ENCODE measurements around the gene PKD1.
"Not testable (repeated sequence)": the region's sequence is repeated elsewhere in the genome, so short reads cannot be mapped to it uniquely, and the experiment has no call there.

The PKD1 gene

DNA sequence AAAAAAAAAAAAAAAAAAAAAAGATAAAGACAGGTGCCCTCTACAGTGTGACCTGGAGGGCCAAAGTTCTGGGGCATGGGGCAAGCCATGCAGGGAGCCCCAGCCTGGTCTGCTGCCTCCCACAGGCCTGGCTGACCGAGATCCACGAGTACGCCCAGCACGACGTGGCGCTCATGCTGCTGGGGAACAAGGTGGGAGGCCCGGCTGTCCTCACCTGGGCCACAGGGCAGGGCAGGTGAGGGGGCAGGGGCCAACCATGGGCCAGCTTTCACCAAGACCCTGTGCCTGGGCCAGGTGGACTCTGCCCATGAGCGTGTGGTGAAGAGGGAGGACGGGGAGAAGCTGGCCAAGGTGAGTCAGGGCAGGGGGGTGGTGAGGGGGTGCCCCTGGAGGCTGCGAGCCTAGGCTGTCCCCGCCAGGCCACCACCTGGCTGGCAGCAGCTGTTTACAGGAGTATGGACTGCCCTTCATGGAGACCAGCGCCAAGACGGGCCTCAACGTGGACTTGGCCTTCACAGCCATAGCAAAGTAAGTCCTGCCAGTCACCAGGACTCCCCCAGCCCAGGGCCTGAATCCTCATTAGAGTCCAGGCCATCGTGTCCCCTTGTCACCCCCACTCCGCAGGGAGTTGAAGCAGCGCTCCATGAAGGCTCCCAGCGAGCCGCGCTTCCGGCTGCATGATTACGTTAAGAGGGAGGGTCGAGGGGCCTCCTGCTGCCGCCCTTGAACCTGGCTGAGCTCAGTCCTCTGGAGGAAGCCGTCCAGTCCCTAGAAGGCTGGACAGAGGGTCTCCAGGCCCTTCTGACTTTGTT lies 17.2 kb upstream of the PKD1 start:
- peak overlapping the region; percentile 99 for H3K4me3 ChIP-seq (ENCODE audit: low read depth, low read length)

DNA sequence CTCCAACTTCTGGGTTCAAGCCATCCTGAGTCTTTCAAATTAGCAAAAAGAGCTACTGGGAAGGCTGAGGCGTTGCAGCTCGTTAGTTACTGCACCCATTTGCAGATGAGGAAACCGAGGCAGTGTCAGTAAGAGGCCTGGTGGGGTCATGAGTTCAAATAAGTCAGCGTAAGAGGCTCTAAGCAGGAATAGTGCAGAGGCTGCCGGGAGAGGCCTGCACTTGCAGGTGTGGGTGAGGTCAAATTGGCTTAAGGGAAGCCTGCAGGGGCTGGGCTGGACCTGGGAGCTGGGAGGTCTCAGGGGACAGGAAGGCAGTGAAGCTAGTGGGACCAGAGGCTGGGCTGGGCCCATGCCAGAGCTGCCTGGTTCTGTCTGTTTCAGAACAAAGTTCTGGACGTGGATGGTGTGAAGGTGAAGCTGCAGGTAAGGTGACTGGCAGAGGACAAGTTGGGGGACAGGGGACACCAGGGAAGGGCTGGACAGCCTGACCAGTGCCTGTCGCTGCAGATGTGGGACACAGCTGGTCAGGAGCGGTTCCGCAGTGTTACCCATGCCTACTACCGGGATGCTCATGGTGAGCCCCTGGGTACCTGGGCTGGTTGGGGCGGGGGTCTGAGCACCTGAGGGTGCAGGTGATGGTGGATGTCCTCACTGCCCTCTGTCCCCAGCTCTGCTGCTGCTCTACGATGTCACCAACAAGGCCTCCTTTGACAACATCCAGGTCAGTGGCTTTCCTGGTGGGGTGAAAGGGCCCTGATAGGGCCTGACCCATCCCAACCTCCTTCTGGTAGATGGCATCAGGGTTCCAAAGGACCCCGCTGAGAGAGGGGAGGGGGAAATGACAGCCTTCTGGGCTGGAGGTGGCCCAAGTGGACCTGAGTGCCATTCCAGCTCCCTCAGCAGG lies 15.7 kb upstream of the PKD1 start:
- H3K4me3 ChIP-seq (ENCODE audit: low read depth, low read length) = no peak overlapping the region

DNA sequence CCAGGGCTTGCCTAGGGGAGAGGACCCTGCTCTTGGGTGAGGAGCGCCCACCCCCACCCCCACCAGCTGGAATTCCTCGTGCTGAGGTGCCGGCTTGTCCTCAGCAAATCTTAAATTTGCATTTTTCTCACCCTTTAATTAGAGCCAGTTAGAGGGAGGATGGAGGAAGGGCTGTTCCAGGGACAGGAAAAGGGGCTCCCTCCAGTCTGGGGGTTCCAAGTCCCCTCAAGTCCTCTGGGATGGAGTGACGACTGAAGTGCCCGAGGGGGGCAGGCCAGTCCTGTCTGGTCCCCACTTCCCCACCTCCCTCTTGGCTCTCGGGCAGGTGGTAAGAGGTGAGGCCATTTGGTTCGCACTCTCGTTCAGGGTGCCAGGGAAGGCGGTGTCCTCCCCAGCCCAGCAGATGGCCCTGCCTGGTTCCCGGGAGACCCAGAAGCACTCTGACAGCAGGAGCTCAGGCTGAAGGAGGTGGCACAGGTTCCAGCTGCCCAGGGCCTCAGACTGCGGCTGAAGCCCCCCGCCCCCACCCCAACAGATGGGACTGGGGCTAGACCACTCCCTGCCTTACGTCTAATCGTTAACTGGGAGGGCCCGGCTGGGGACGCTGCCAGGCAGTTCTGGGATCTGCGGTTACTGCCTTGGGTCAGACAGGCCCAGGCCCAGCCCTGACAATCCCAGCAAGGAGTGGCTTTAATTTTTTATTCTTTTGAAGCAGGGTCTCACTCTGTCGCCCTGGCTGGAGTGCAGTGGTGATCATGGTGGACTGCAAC lies 14.9 kb upstream of the PKD1 start:
- no peak overlapping the region for H3K4me3 ChIP-seq (ENCODE audit: low read depth, low read length)

DNA sequence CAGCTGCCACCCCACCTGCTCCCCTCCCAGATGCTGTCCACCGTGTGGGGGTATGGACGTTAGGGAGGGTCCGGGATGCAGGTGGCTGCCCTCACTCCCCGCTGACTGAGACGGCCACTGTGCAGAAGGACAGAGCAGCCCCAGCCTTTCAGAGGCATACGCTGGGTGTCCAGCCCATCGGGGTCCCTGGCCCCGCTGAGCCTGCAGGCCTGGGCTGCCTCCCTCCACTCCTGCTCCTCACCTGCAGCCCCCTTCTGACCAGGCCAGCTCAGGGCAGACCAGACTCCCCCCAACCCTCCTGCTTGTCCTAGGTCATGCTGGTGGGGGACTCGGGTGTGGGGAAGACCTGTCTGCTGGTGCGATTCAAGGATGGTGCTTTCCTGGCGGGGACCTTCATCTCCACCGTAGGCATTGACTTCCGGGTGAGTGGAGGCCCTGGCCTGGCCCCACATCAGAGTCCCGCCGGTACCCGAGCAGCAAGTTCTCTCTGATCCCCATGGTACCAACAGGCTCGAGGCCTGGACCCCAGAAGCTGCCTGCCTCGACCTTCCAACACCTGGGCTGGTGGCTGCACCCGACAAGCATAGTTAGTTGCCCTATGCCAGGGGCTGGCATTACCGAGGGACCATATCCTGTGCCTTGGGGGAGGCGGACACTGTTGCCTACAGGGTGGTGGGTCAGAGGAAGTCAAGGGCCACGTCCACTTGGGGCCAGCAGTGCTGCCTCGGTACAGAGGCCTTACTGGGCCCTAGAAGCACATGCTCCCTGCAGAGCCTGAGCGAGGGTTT lies 14.1 kb upstream of the PKD1 start:
- H3K4me3 ChIP-seq (ENCODE audit: low read depth, low read length) = peak overlapping the region; percentile 35

DNA sequence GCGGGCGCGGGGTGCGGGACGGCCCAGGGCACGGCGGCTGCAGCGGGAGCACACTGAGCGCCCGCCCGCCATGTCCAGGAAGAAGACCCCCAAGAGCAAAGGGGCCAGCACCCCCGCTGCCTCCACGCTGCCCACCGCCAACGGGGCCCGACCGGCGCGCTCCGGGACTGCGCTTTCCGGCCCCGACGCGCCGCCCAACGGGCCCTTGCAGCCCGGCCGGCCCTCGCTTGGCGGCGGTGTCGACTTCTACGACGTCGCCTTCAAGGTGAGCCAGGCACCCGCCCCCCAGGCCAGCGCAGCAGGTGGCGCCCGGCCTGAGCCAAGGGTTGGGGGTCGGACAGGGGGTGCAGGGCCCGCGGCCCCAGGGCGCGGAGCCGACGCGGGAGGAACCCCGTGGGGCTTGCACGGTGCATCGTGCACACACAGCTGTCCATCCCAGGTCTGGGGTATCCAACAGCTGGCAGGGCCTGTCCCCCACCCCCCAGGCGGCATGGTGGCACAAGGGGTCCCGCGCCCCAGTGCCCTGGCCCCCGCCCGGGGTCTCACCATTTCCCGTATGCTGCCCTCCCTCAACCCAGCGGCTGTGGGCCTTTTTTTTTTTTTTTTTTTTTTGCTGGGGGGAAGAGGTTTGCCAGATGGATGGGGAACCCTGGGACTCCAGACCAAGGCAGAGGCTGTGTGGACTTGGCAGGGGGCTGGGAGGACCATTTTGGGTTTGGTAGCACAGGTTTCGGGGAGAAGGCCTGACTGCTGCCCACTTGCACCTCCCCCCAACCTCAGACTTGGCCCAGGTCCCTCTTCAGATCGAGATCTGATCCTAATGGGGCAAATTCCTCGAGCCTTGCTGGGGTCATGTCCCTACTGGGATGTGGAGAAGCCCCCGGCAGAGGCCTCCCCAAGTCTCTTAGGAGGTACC lies 13.3 kb upstream of the PKD1 start:
- H3K4me3 ChIP-seq (ENCODE audit: low read depth, low read length) = peak overlapping the region; percentile 65

DNA sequence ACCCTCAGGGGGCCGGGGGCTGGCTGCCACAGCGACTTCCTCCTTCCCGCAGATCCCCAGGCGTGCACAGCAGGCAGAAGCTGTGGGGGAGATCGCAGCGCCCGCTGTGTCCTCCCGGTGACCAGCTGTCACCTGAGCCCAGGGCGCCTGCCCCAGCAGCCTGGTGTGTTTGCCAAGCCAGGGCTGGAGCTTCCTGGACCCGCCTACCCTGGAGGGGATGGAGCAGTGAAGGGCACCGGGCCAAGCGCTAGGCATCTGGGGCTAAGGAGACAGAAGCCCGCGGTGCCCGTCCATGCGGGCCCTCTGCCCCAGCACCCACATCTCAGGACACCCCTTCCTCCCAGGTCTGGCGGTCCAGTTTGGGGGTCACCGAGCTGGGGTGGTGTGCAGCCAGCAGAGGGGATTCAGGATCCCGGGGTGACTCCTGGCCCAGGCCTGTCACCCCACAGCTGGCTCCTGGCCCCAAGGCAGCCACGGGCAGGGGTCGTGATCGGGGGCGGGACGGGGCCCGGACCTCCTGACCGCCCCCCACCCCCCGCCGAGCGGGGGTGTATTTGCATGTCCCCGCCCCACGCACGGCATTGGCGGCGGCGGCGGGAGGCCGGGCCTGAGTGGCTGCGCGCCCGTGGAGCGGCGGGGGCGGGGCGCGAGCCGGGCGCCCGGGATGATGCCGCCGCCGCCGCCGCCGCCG lies 12.4 kb upstream of the PKD1 start, which contains the start of gene RAB26:
RAB26 (plus strand) TSS at position 645 of the 691 bp plus-strand sequence. CDS start 159 bp downstream, outside the sequence.
- peak within 1 kb of the TSS; percentile 65 for H3K4me3 ChIP-seq (ENCODE audit: low read depth, low read length)

DNA sequence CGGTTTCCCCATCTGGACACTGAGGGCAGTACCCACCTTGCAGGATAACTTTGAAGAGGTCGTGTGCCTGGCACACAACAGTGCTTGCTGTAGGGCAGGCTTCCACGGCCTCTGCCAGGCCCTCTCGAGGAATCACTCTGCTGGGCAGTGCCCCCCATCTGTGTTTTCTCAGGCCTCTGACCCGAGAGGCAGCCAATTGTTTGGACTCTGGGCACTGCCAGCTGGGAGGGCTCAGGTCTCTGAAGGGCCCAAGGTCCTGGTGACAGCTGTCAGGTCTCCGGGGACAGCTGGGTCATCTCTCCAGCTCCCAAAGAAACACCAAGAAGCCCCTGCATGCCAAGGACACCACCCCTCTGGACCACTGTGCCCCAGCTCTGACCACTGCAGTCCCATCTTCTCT lies 11.7 kb upstream of the PKD1 start:
- no peak overlapping the region for H3K4me3 ChIP-seq (ENCODE audit: low read depth, low read length)

DNA sequence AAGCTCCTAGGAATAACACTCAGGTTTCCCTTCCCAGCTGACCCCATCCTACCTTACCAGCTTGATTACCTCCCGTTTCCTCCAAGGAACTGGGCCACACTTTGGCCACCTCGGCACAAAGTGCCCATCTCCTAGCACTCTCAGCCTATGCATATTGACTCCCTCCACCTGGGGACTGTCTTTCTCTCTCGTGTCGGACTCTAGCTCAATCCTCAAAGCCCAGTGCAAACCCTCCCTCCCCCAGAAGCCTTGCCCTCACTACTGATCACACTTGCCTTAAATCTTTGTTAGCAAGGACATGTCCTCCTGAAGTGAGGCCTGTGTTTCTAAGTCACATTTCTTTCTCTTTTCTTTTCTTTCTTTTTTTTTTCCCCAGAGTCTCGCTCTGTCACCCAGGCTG lies 10.1 kb upstream of the PKD1 start:
- H3K4me3 ChIP-seq (ENCODE audit: low read depth, low read length) = no peak overlapping the region

DNA sequence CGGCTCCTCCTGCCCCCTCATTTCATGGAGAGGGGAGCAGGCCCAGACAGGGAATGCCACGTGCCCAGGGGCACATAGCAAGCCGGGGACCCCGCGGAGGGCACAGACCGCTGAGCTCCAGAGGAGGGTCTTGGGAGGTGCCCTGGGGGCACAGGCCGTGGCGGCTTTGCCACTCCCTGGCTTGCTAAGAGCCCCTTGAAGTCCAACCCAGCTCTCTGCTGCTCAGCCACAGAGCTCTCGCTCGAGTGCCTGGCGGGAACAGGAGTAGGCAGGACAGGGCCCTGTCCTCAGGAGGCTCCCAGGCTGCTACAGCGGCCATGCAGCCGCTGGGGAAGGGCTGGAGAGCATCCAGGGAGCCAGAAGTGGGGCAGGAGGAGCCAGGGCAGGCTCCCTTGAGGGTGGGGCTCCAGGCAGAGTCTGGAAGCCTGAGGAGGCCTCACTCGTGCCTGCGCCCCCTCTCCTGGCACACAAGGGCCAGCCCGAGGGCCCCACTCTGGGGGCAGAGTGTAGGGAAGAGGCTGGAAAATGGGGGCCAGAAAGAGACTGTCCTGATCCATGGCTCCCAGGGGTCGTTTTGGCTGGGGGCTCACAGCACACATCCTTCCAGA lies 8.3 kb upstream of the PKD1 start:
- no peak overlapping the region for H3K4me3 ChIP-seq (ENCODE audit: low read depth, low read length)

DNA sequence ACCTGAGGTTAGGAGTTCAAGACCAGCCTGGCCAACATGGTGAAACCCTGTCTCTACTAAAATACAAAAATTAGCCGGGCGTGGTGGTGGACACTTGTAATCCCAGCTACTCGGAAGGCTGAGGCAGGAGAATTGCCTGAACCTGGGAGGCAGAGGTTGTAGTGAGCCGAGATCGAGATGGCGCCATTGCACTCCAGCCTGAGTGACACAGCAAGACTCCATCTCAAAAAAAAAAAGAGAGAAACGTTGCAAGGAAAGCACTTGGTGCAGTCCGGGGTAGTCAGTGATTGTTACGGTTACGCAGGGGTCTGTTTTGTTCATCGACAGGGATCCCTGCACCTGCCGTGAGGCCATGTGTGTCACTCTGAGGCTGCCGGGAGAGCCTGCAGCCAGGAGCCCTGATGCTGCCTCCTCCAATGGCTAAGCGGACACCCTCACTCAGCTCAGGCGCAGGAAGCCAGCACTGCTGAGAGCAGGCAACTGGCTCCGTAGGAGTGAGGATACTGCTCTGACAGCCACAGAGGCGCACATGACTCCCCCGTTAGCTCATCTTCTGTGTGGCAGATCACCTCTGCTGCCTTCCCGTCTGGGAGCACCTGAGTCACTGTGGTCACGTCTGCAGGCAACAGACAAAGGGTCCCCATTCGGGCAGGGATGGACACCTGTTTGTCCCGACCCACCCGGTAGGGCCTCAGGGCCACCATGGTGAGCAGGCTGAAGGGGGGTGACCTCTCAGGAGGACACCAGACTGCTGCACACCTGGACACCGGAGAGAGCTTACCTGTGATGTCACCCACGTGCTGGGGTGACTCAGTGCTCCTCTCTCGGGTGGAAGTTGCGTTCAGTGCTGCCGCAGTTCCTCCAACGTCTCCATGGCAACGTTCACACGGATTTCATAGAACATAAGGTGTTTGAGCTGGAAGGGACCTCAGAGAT lies 7.5 kb upstream of the PKD1 start:
- H3K4me3 ChIP-seq (ENCODE audit: low read depth, low read length) = no peak overlapping the region

DNA sequence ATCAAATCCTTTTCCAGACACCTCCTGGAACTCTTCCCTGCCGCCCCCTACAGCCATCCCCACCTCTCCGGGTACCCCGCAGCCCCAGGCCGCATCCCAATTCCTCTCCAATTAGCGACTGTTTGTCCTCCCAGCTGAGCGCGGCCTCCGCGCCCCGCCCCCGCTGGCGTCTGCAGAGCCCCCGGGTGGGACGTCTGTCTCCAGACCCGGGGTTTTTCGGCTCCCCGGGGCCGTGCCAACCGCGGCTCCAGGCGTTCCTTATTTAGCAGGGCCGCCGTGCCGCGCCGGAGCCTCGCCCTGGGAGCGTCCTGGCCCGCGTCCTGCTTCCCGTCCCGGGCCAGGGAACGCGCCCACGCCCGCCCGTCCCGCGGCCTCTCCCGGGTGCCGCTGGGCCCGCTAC lies 627 bp downstream of the PKD1 start:
- not testable (repeated sequence) for H3K4me3 ChIP-seq (ENCODE audit: low read depth, low read length)

DNA sequence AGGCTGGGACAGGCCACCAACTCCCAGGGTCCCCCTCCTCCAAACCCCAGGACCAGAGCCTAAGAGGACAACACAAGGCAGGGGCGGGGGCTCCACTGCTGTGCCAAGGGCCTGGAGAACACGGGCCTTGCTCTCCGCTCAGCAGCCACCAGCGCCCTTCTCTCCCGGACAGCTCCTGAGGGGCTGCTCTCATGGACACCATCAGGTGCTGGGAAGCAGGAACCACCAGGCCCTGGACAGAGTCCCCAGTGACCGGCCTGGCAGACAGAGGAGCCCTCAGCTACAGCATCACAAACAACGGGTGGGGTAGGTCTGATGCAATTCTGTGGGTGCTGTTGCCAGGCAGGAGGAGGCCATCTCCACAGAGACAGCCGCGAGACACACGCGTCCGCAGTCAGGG lies 1.9 kb downstream of the PKD1 start:
- not testable (repeated sequence) for H3K4me3 ChIP-seq (ENCODE audit: low read depth, low read length)

DNA sequence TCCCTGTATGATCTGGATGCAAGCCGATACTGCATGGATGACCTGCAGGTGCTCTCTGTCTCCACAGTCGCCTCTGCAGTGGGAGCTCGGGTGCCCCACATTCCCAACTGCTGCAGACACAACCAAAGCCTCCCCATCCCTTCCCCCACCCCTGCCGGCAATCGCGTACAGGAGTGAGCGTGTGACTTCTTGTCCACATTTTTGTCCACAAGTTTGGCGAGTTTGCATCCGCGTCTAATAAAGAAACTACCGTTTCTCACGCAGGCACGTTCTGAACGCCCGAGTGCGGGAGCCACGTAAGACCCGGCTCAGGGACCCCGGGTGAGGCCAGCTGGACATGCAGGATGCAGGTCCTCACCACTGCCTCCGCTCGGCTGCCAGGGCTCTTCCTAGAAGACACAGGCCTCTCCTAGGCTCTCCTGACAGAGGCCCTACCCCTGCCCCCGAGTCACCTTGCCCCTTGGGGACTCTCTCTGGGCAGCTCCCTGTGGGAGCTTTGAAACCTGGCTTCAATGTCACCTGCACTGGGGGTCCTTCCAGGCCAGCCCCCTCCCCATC lies 5.7 kb downstream of the PKD1 start:
- not testable (repeated sequence) for H3K4me3 ChIP-seq (ENCODE audit: low read depth, low read length)

DNA sequence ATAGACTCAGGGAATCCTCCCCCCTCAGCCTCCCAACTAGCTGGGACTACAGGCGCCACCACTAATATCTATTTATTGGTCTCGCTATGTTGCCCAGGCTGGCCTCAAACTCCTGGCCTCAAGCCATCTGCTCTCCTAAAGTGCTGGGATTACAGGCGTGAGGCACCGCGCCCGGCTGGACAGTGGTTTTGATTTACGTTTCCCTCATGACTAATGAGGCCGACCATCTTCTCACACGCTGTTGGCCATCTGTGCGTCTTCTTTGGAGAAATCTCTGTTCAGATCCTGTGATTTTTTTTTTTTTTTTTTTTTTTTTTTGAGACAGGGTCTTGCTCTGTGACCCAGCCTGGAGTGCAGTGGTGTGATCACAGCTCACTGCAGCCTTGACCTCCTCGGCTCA lies 6.4 kb downstream of the PKD1 start:
- H3K4me3 ChIP-seq (ENCODE audit: low read depth, low read length) = not testable (repeated sequence)

DNA sequence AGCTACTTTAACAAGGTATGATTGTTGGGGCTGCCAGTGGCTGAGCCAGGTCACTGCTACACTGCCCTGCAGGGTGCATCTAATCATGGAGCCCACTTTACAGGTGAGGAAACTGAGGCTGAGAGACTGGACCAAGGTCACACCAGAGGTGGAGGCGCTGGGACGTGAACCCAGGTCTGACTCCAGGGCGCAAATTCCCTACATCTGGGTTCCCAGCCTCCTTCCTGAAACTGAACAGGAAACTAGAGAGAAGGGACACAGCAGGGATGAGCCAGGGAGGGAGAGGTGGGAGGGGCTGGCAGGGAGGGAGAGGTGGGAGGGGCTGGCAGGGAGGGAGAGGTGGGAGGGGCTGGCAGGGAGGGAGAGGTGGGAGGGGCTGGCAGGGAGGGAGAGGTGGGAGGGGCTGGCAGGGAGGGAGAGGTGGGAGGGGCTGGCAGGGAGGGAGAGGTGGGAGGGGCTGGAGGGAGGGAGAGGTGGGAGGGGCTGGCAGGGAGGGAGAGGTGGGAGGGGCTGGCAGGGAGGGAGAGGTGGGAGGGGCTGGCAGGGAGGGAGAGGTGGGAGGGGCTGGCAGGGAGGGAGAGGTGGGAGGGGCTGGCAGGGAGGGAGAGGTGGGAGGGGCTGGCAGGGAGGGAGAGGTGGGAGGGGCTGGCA lies 7.9 kb downstream of the PKD1 start:
- H3K4me3 ChIP-seq (ENCODE audit: low read depth, low read length) = not testable (repeated sequence)

DNA sequence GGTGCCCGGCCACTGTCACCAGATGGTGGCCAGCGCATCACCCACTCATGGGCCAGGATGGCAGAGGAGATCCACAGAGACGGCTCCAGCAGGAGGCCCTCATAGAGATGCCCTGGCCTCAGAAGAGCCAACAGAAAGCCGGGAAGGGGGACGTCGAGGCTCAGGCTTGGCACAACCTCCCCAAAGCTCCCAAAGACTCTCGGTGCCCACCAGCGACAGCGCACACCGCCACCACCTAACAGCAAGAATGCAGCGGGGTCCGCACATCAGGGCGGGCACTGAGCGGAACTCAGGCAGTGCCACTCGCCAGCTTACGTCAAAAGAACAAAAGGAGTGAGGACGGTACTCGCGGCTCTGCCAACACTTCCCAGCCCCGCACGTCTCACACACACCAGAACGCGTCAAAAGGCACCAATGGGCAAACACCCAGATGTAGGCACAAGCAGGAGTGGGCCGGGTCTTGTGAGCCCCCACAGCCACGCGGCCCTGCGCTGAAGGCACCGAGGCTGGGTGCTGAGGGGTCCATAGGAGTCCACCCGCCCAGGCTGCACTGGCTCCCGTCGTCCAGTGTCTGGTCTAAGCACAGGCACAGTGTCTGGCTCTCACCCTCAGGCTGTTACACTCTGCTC lies 8.7 kb downstream of the PKD1 start:
- not testable (repeated sequence) for H3K4me3 ChIP-seq (ENCODE audit: low read depth, low read length)
